ENCODE data around the gene RNF181. TPM values are rescaled to one million over a fixed set of nuclear protein-coding genes. Genes with fewer than 3 reads are reported as not detected.

RNF181 gene
- total and polyA plus RNA-seq, 2 of the 13 experiments (the other 11 are each of a cell fraction or from before 2014, with no cell fraction given) = 224 to 578 TPM

- DNase-seq (ENCODE audit: low spot score) (no peak), FAIRE-seq (no peak), ATAC-seq (no peak)
- ChIA-PET CTCF (ENCODE audit: low intra/inter-chr PET ratio, low total read pairs) (no interaction called here), POLR2A (interaction anchor here (1.5 to 20.8 kb wide), 7 partner anchors 8 to 137 kb away, joined by 6 to 645 read pairs (median 18); partner anchors contain the start of genes C2orf68, MAT2A, RNF181 and SH2D6)
- Histone ChIP-seq H3K4me1 (ENCODE audit: insufficient read depth, low read length) (peaks cover 37% of the 10 kb centered on the region), H3K36me3 (replicated peaks in 1 of 2; ENCODE audit: control insufficient read depth in 1 of 2, insufficient read depth in 2 of 2, low read length in 2 of 2) (peaks cover 29 to 65% of the 10 kb centered on the region in 2 experiments), H3K9me3 (ENCODE audit: low read length) (no peaks in the 10 kb centered on the region), H2AFZ (ENCODE audit: low read length) (no peak overlapping the region), H3K4me2 (ENCODE audit: low read depth, low read length) (no peak overlapping the region), H3K79me2 (ENCODE audit: insufficient read depth, low read length) (peaks cover 41% of the 10 kb centered on the region), H3K9ac (ENCODE audit: insufficient read depth, low read depth, low read length) (no peak overlapping the region), H3K4me3 (replicated peaks in 1 of 3; ENCODE audit: insufficient read depth in 1 of 3, low read depth in 2 of 3, low read length in 3 of 3) (no peak overlapping the region), H3K27ac (ENCODE audit: extremely low read length, insufficient read depth, low read length) (no peak overlapping the region), H3K27me3 (ENCODE audit: control insufficient read depth in 1 of 2, insufficient read depth in 2 of 2, low read length in 2 of 2) (peaks cover 0 to 4% of the 10 kb centered on the region in 2 experiments; a peak in 1 of 5 replicates), H4K20me1 (ENCODE audit: insufficient read depth, low read length) (peaks cover 6% of the 10 kb centered on the region; the same call in 1 of the 2 replicates)
- in situ Hi-C loops (cut with HindIII; ENCODE audit: extremely low pct_ligation_motif_present, low pct_unique_long_range_greater_than_20kb) (no loop called here), intact Hi-C loops (cut with micrococcal nuclease; ENCODE audit: unreplicated experiment) (no loop called here)
- no TSS peak for BruUV-seq (replicated peaks)
- TF ChIP-seq ISL2 (CRISPR knock-in tag; IDR thresholded peaks at IDR 0.05) (no peak), ZNF597 (CRISPR knock-in tag; IDR thresholded peaks at IDR 0.05) (no peak)
- WGBS (ENCODE audit: low lambda C conversion rate) = 96% methylated on average over 5 of the region's 5 CpGs
These were observed 38.4 kb upstream of the RNF181 start for GRCh38 chr2:85557130-85557529.

- CTCF ChIA-PET (ENCODE audit: low intra/inter-chr PET ratio, low total read pairs) = no interaction called here
- peak; percentile 91 for DNase-seq (ENCODE audit: low spot score)
- Histone ChIP-seq H3K36me3 (replicated peaks in 1 of 2; ENCODE audit: control insufficient read depth in 1 of 2, insufficient read depth in 2 of 2, low read length in 2 of 2) (peaks cover 21 to 54% of the 10 kb centered on the region in 2 experiments), H3K27ac (ENCODE audit: extremely low read length, insufficient read depth, low read length) (peak overlapping the region; percentile 52), H4K20me1 (ENCODE audit: insufficient read depth, low read length) (peaks cover 6% of the 10 kb centered on the region; the same call in 1 of the 2 replicates), H3K9ac (ENCODE audit: insufficient read depth, low read depth, low read length) (no peak overlapping the region; the same call in 1 of the 2 replicates), H3K79me2 (ENCODE audit: insufficient read depth, low read length) (peaks cover 41% of the 10 kb centered on the region), H3K4me2 (ENCODE audit: low read depth, low read length) (peak overlapping the region; percentile 96), H3K4me3 (replicated peaks in 1 of 3; ENCODE audit: insufficient read depth in 1 of 3, low read depth in 2 of 3, low read length in 3 of 3) (no peak overlapping the region), H3K4me1 (ENCODE audit: insufficient read depth, low read length) (peaks cover 43% of the 10 kb centered on the region), H3K9me3 (ENCODE audit: low read length) (no peaks in the 10 kb centered on the region), H3K27me3 (ENCODE audit: control insufficient read depth in 1 of 2, insufficient read depth in 2 of 2, low read length in 2 of 2) (peaks cover 0 to 4% of the 10 kb centered on the region in 2 experiments; a peak in 1 of 5 replicates), H2AFZ (ENCODE audit: low read length) (peak overlapping the region; percentile 7)
- POLR2A ChIA-PET = interaction anchor here (1.0 to 20.8 kb wide), 14 partner anchors 9 to 233 kb away, joined by 3 to 645 read pairs (median 20); partner anchors contain the start of genes C2orf68, ELMOD3, MAT2A and RETSAT
- intact Hi-C loops (cut with micrococcal nuclease; ENCODE audit: unreplicated experiment) = loop anchor here (2.0 kb wide), 1 partner anchor 27 kb away; the partner anchor contains the start of gene VAMP5
- FAIRE-seq = peak; percentile 81
- in situ Hi-C loops (cut with HindIII; ENCODE audit: extremely low pct_ligation_motif_present, low pct_unique_long_range_greater_than_20kb) = no loop called here
- ATAC-seq = peak; percentile 12
- no TSS peak for BruUV-seq (replicated peaks)
- 79% methylated on average over 1 of the region's 1 CpG for WGBS (ENCODE audit: low lambda C conversion rate)
- TF ChIP-seq ZNF687 (CRISPR knock-in tag; IDR thresholded peaks at IDR 0.05) = no peak
- no peak for TF ChIP-seq NONO (IDR thresholded peaks at IDR 0.05)
- TF ChIP-seq NONO (CRISPR knock-in tag; conservative IDR thresholded peaks at IDR 0.05) = no peak
- peak; percentile 50; the same call in 1 of the 2 replicates for TF ChIP-seq ZNF121 (CRISPR knock-in tag; IDR thresholded peaks at IDR 0.05)
- TF ChIP-seq ADNP (CRISPR knock-in tag; IDR thresholded peaks at IDR 0.05) = no peak
- no peak for TF ChIP-seq THYN1 (CRISPR knock-in tag; IDR thresholded peaks at IDR 0.05; ENCODE audit: borderline replicate concordance, low read depth)
- TF ChIP-seq ZNF660 (CRISPR knock-in tag; IDR thresholded peaks at IDR 0.05; ENCODE audit: borderline replicate concordance, low read depth) = no peak
- TF ChIP-seq KLF13 (CRISPR knock-in tag; IDR thresholded peaks at IDR 0.05) = no peak
- no peak for TF ChIP-seq SIX4 (CRISPR knock-in tag; IDR thresholded peaks at IDR 0.05)
- TF ChIP-seq TCF7L2 (IDR thresholded peaks at IDR 0.05; ENCODE audit: low read depth, low read length) = no peak
These were observed 37.4 kb upstream of the RNF181 start for GRCh38 chr2:85558160-85558559.
